Measurements from ENCODE around the gene MFSD1. TPM values are rescaled to one million over a fixed set of nuclear protein-coding genes. Genes with fewer than 3 reads are reported as not detected.

The MFSD1 gene
- total RNA-seq, 1 donor from 2014 or later: 27.3 TPM

DNA sequence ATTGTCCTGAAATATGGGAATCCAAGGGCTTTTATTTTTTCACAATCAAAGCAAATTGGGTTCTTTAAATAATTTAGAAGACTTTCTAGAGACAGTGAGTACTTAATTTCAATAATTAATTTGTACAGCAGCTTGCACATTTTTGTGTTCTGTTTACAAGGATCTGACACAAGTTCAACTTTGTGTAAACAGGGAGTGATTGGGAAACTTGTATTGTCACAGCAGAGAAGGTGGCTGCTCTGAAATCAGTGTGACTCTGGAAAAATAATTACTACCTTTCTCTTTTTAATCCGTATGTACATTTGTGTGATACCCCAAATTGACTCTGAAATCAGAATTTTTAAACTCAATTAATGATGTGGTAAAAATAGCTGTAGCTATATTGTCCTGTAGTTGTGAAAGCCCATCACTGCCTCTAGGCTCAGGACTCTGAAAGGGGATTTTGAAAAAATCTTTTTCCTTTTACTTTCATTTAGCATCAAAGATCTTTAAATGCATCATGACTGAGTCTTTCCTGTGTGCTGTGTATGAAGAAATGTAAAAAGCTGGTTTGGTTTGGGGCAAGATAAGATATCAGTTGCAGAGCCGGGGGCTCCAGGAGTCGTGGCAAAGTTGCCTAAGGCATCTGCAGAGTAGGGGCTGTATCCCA, 45.1 kb downstream of the MFSD1 start:
- no peak for ATAC-seq (ENCODE audit: poor library complexity)
- intact Hi-C loops (cut with DNase I): no loop called here
- DNase-seq: no peak

DNA sequence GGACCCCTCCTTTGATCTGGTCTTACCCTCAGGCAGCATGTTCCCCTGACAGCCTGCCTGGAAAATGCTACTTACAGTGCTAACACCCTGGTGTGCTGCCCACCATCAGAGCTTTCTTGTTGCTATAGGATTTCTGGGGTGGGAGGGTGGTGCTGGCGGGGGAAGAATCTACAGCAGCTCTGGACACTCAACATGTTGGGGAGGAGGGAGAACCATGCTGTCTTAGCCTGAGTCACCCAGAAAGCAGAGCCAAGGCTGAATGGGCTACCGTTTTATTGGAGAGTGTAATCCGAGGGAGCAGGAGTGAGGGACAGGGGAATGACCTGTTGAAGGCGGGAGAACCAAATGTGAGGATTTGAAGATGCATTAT, 45.6 kb downstream of the MFSD1 start:
- DNase-seq (no peak), ATAC-seq (ENCODE audit: poor library complexity) (no peak)
- intact Hi-C loops (cut with DNase I): no loop called here

GRCh38 chr3:158847885-158848284, 46.0 kb downstream of the MFSD1 start:
- no peak for DNase-seq
- no peak for ATAC-seq (ENCODE audit: poor library complexity)
- intact Hi-C loops (cut with DNase I): no loop called here

DNA sequence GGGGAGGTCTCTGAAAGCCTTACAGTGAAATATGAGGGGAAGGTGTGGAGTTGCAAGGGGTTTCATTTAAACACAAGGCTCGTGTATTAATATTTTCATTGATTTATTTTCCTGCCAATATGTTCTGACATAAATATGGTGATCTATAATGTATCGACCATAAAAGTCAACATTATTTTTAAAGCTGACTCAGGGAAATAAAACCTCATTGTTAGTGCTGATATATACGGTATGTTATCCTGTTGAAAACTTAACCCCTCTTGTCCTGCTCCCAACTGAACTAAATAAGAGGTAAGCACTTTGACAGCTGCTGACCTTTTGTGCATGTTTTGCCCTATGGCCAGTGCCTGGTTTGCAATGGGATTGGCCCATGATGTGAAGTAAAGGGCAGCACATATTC, 47.9 kb downstream of the MFSD1 start:
- DNase-seq: no peak
- no peak for ATAC-seq (ENCODE audit: poor library complexity)
- intact Hi-C loops (cut with DNase I): no loop called here

DNA sequence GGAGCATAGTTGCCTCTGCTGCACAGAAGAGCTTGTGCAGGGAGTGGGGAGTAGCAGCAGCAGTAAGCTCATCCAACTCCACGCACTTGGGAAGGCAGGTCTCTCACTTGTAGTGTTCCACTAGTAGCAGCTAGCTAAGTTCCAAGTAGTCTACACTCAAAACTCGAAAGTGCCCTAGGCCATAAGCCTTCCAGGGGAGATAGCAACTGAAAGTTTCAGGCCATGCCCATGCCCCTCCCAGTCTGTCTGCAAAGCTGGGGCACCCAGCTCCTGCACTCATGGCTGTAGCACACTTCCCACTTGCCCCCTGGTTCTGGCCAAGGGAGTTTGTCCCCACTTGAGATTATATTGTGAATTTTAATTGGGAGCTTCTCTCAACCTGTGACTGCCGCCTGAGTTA, 57.5 kb downstream of the MFSD1 start:
- DNase-seq (no peak), ATAC-seq (ENCODE audit: poor library complexity) (no peak)
- intact Hi-C loops (cut with DNase I): no loop called here

DNA sequence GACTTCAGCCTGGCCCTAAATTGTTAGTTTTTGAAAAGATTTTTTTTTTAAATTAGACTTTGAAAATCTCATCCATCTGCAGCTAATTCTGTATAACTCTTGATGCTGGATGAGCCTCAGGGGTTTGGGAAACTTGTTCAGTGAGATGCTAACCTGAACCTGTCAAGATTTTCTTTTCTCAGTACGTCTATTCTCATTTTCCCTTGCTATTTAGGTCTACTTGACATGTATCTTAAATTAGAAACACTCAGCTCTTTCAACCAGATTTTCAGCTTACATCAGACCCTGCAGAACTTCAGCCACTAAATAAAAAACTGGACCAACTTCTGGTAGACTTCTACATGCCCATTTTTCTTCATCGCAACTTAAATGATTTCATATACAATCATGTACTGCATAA, 61.4 kb downstream of the MFSD1 start:
- no peak for ATAC-seq (ENCODE audit: poor library complexity)
- DNase-seq: no peak
- intact Hi-C loops (cut with DNase I): no loop called here

DNA sequence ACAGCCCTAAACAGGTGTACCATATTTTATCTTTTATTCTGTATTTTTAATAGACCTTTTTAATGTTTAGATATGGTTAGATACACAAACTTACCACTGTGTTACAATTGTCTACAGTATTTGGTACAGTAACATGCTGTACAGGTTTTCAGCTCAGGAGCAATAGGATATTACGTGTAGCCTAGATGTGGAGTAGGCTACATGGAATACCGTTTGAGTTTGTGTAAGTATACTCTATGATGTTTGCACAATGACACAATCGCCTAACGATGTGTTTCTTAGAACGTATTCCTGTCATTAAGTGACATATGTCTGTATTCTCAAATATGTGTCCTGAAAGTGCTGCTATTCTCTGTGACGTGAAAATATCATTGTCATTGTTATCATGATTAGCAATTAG, 62.6 kb downstream of the MFSD1 start:
- no peak for ATAC-seq (ENCODE audit: poor library complexity)
- intact Hi-C loops (cut with DNase I): no loop called here
- no peak for DNase-seq

DNA sequence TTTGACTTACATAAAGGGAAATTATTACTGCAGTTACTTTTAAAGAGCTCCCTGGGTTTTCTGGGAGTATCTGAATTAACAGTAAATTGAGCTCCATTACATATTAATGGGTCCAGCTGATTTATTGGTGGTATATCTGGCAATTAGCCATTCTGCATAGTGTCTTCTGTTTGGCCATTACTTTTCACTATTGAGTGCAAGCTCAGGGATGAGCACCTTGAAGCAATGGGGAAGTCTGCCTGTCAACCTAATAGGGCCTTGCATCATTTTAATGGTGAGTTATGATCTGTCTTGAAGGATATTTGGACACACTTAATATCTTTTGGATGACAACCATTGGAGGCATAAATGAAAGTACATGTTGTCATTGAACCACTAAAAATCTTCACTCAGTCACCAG, 73.8 kb downstream of the MFSD1 start:
- DNase-seq: no peak
- ATAC-seq (ENCODE audit: poor library complexity): no peak
- intact Hi-C loops (cut with DNase I): no loop called here

Other genes starting within 250 kb of the MFSD1 start
- gene MLF1, start 230.9 kb upstream of the MFSD1 start, total RNA-seq: 212 TPM
- gene GFM1, start 157.5 kb upstream of the MFSD1 start, total RNA-seq: 60.1 TPM
- gene LXN, start 129.4 kb upstream of the MFSD1 start, total RNA-seq: 2.4 TPM
- gene RARRES1, start 69.6 kb upstream of the MFSD1 start, total RNA-seq: 9.1 TPM